Measurements from ENCODE around the gene FAM120A. TPM values are rescaled to one million over a fixed set of nuclear protein-coding genes. Genes with fewer than 3 reads are reported as not detected.

The FAM120A gene
- total RNA-seq, 2 experiments from 2014 or later = 116 to 117 TPM

DNA sequence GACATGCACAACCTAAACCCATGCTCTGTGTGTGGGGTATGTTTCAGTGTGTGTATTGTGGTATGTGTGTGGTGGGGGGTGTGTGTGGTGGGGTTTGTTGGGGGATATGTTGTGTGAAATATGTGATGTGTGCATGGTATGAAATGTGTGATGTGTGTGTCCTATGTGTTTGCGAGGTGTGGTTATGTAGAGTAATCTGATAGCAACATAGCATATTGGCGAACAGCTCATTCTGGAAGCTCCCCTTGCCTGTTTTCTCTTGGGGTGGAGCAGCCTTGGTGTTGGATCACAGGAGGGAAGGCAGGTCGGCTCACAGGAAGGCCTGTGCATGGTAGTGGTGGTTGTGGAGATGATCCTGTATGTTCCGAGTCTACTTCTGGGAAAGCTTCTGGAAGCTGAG, 89.5 kb downstream of the FAM120A start:
- POLR2A ChIA-PET = no interaction called here
- DNase-seq (no peak), ATAC-seq (ENCODE audit: low read depth) (no peak)
- Mint-ChIP-seq H3K27me3 (no peaks in the 10 kb centered on the region), H3K27ac (peak overlapping the region; percentile 45), H3K36me3 (peaks cover 13% of the 10 kb centered on the region), H3K9me3 (no peaks in the 10 kb centered on the region), H3K4me1 (peaks cover 2% of the 10 kb centered on the region), H3K4me3 (no peak overlapping the region)

DNA sequence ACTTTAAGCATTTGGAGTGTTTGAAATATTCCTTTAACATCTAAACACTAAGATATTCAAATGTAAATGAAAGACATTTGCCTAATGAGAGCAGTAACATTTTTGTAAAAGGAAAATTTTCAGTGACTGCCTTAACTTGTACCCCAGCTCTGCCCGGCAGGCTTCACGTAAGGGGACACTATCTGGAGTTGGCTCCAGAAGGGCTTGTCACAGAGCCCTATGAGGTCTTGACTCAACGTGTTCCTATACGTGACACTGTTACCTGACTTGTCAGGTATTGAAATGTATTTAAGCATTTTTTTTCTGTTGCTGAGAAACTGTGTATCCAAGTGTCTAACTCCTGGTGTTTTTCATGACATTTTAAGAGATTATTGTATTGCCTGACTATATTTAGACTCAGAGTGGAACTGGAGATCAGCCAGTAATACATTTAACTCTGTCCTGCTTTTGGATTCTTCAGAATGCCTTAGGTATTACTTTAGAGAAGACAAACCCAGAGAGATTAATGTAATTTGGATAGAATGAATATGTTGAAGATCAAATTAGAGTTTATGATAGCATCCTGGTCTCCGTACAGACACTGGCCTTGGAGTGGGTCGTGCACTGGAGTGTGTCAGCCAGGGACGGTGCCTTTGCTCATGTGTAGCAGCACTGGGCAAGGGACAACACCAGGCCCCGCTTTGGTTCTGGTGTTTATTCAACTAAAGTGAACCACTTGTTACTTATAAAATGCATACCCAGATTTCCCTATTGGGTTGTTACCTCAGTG, 90.3 kb downstream of the FAM120A start:
- H3K27ac Mint-ChIP-seq = no peak overlapping the region
- no peak overlapping the region for H3K4me3 Mint-ChIP-seq
- POLR2A ChIA-PET = no interaction called here
- H3K4me1 Mint-ChIP-seq = peaks cover 2% of the 10 kb centered on the region
- H3K9me3 Mint-ChIP-seq = no peaks in the 10 kb centered on the region
- ATAC-seq (ENCODE audit: low read depth) (no peak), DNase-seq (no peak)
- H3K36me3 Mint-ChIP-seq = peaks cover 13% of the 10 kb centered on the region
- H3K27me3 Mint-ChIP-seq = no peaks in the 10 kb centered on the region

DNA sequence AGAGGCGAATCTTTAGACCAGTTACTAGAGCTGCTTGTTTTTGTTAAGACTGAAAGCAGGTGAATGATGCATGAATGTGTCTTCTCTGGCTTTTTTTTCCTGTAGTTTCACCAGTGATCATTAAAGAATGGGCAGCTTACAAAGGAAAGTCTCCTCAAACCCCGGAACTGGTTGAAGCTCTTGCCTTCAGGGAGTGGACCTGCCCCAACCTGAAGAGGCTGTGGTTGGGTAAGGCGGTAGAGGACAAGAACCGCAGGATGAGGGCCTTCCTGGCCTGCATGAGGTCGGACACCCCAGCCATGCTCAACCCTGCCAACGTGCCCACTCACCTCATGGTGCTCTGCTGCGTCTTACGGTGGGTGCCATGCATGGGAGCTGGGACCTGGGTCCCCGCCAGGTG, 91.6 kb downstream of the FAM120A start:
- Mint-ChIP-seq H3K4me3 (no peak overlapping the region), H3K27me3 (no peaks in the 10 kb centered on the region), H3K4me1 (peaks cover 4% of the 10 kb centered on the region), H3K27ac (no peak overlapping the region), H3K36me3 (peaks cover 17% of the 10 kb centered on the region), H3K9me3 (no peaks in the 10 kb centered on the region)
- POLR2A ChIA-PET = no interaction called here
- ATAC-seq (ENCODE audit: low read depth) (no peak), DNase-seq (no peak)

DNA sequence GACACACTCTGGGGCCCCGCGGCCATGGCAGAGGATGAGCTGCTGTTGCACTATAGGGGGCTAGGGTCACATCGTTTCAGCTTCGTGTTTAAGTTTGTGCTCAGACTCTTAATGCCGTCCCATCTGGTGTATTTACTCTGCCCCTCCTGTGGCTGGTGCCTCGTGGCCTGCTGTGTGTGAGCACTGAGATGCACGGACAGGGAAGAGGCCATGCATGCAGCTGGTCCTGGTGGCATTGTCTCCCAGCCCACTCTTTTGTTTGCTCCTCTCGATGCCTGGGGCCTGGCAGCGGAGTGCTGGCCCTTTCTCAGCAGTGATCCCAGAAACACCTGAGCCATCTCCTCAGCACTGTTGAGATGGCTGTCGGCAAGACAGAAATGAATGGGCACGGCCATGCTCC, 94.9 kb downstream of the FAM120A start:
- no peak for DNase-seq
- H3K27ac Mint-ChIP-seq = no peak overlapping the region
- POLR2A ChIA-PET = no interaction called here

DNA sequence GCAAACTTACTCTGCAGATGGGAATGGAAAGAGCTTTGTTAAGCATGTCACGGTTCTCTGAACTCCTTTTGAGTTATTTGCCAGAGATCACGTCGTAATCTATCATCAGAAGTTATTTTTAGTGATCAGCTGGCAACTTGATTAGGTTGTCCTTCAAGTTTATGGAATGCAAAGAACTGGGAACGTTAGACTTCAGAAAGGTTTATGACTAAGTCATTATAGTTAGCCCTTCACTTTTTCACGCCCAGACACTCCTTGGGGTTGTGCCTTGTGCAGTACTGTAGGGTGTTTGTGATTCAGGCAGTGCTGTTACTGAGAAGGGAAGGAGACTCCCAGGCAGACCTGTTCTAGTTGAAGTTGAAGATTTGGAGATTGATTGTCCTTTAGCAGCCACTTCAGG, 98.1 kb downstream of the FAM120A start:
- DNase-seq (no peak), ATAC-seq (ENCODE audit: low read depth) (no peak)
- Mint-ChIP-seq H3K4me3 (no peak overlapping the region), H3K4me1 (peaks cover 2% of the 10 kb centered on the region), H3K9me3 (no peaks in the 10 kb centered on the region), H3K36me3 (peaks cover 21% of the 10 kb centered on the region), H3K27me3 (no peaks in the 10 kb centered on the region), H3K27ac (no peak overlapping the region)
- POLR2A ChIA-PET = interaction anchor here (1.0 kb wide), 2 partner anchors 17 to 26 kb away, joined by 3 read pairs; partner anchors contain the start of gene PHF2

More for the DNA sequence above, 94.9 kb downstream of the FAM120A start:
- no peak for ATAC-seq (ENCODE audit: low read depth)
- Mint-ChIP-seq H3K27me3 (no peaks in the 10 kb centered on the region), H3K36me3 (peaks cover 17% of the 10 kb centered on the region), H3K4me1 (peaks cover 2% of the 10 kb centered on the region), H3K4me3 (no peak overlapping the region), H3K9me3 (no peaks in the 10 kb centered on the region)

DNA sequence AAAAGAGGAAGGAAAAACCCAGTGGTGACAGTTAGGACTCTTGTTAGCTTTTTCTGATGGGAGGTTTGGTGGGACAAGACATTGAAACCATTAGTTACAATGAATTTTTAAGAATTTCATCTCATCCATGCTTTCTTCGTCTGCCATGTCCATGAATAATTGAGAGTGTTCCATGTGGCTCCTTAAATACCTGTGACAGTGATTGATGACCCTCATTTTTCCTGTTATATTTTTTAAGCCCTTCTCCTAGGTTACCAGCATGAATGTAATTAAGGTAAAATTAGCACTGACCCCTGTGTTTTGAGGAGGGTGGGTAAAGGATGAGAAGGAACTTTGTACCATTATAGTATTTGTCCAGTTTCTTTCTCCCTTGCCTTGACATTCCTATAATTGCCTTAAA, 101.4 kb downstream of the FAM120A start:
- no peak overlapping the region for H3K27ac Mint-ChIP-seq
- DNase-seq (no peak), ATAC-seq (ENCODE audit: low read depth) (no peak)
- no peaks in the 10 kb centered on the region for H3K27me3 Mint-ChIP-seq
- H3K9me3 Mint-ChIP-seq = no peaks in the 10 kb centered on the region
- H3K4me3 Mint-ChIP-seq = no peak overlapping the region
- POLR2A ChIA-PET = no interaction called here
- H3K4me1 Mint-ChIP-seq = no peaks in the 10 kb centered on the region
- H3K36me3 Mint-ChIP-seq = peaks cover 16% of the 10 kb centered on the region

DNA sequence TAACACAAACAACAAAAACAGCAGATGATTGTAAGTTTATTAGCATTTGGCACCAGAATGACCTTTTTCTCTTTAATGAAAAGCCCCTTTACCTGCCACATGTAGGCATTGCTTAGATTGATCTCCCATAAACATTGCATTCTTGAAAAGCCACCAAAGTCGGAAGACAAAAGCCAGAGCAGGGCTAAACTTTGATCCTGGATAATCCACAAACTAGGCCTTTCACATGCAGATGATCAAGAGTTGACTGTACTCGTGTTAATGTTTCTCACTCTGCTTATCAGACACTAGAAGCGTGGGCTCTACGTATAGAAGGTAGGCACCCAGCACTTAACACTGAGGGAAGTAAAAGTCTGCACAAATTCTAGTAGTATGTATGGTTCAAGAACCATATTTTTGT, 103.9 kb downstream of the FAM120A start:
- no peaks in the 10 kb centered on the region for H3K4me1 Mint-ChIP-seq
- no peak overlapping the region for H3K27ac Mint-ChIP-seq
- ATAC-seq (ENCODE audit: low read depth) = no peak
- H3K36me3 Mint-ChIP-seq = peaks cover 16% of the 10 kb centered on the region
- no peaks in the 10 kb centered on the region for H3K9me3 Mint-ChIP-seq
- DNase-seq = no peak
- no peaks in the 10 kb centered on the region for H3K27me3 Mint-ChIP-seq
- no peak overlapping the region for H3K4me3 Mint-ChIP-seq
- POLR2A ChIA-PET = interaction anchor here (1.5 kb wide), 1 partner anchor 11 kb away, joined by 4 read pairs; no protein-coding TSS in a partner anchor

DNA sequence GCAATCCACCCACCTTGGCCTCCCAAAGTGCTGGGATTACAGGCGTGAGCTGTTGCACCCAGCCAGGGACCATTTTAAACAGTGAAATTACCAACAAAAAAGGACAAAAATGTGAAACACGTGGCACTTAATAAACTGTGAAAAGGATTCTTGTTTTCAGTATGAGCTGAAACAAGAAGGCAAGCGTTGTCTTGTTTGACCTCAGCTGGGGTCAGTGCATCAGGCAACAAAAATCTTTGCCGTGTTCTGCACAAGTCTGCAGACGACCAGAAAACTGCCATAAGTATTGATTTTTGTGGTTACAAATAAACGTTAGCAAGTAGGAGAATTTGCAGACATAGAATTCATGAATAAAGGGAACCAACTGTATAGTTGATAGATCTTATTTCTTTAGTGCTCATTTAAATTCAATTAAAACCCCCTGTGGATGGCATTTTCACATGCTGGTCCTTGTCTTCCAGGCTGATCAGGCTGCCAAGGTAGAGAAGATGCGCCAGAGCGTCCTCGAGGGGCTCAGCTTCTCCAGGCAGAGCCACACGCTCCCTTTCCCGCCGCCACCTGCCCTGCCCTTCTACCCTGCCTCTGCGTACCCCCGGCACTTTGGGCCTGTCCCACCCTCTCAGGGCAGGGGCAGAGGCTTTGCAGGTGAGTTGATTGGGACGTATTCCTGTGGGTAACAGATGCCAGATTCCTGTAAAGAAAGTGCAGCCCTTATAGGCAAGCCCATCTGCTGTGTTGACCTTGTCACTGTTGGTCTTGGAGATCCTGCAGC, 106.1 kb downstream of the FAM120A start:
- Mint-ChIP-seq H3K4me3 (no peak overlapping the region), H3K9me3 (no peaks in the 10 kb centered on the region), H3K27ac (no peak overlapping the region), H3K4me1 (no peaks in the 10 kb centered on the region), H3K36me3 (peaks cover 14% of the 10 kb centered on the region), H3K27me3 (no peaks in the 10 kb centered on the region)
- DNase-seq (no peak), ATAC-seq (ENCODE audit: low read depth) (no peak)
- POLR2A ChIA-PET = interaction anchor here (0.7 kb wide), 1 partner anchor 105 kb away, joined by 6 read pairs; no protein-coding TSS in a partner anchor

DNA sequence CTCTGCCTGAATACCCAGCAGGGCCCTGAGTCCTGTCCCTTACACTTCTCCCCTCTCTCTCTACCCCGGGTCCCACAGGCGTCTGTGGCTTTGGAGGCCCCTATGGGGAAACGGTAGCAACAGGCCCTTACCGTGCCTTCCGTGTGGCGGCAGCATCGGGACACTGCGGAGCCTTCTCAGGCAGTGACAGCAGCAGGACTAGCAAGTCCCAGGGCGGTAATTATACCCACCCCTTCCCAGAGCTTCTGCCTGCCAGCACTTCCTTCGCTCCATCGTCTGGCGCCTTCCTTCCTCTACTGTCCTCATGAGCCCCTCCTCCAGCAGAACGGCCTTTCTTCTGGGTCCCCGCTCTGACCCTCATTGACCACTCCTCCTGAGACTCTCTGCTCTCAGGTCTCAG, 107.0 kb downstream of the FAM120A start:
- Mint-ChIP-seq H3K36me3 (peaks cover 17% of the 10 kb centered on the region), H3K27me3 (no peaks in the 10 kb centered on the region), H3K9me3 (no peaks in the 10 kb centered on the region), H3K4me1 (no peaks in the 10 kb centered on the region), H3K27ac (no peak overlapping the region), H3K4me3 (no peak overlapping the region)
- DNase-seq (no peak), ATAC-seq (ENCODE audit: low read depth) (no peak)
- POLR2A ChIA-PET = no interaction called here

DNA sequence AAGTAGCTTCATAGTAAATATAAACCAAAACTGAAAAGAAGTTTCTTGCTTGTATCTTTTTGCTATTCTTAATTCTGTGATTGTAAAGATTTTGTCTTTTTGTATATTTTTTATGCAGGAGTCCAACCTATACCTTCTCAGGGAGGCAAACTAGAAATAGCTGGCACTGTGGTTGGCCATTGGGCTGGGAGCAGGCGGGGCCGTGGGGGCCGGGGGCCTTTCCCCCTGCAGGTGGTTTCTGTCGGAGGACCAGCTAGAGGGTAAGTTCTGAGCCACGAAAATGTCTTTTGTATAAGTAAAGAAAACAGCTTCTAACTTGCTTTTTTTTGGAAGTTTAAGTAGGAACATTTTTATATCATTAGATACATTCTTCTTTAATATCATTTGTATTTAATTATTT, 109.5 kb downstream of the FAM120A start:
- H3K4me3 Mint-ChIP-seq = no peak overlapping the region
- H3K4me1 Mint-ChIP-seq = peaks cover 2% of the 10 kb centered on the region
- DNase-seq = no peak
- POLR2A ChIA-PET = no interaction called here
- H3K27ac Mint-ChIP-seq = no peak overlapping the region
- H3K9me3 Mint-ChIP-seq = no peaks in the 10 kb centered on the region
- peaks cover 17% of the 10 kb centered on the region for H3K36me3 Mint-ChIP-seq
- ATAC-seq (ENCODE audit: low read depth) = no peak
- no peaks in the 10 kb centered on the region for H3K27me3 Mint-ChIP-seq

DNA sequence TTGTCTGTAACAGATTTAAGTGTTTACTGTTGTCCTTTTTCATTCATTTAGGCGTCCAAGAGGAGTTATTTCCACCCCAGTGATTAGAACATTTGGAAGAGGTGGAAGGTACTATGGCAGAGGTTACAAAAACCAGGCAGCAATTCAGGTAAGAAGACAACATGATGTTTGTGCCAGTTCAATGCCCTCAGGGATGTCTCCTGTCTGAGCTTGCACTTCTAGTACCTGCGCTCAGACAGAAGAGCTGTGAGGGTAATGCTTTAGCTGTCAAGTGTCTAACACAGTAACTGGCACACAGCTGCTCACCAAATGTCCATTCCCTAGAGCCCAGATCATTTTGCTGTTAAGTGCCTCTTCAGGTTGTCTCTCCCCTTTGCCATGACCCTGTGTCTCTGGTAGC, 110.7 kb downstream of the FAM120A start:
- no peaks in the 10 kb centered on the region for H3K9me3 Mint-ChIP-seq
- DNase-seq (no peak), ATAC-seq (ENCODE audit: low read depth) (no peak)
- no peak overlapping the region for H3K4me3 Mint-ChIP-seq
- peaks cover 14% of the 10 kb centered on the region for H3K36me3 Mint-ChIP-seq
- H3K27me3 Mint-ChIP-seq = no peaks in the 10 kb centered on the region
- POLR2A ChIA-PET = no interaction called here
- H3K4me1 Mint-ChIP-seq = peaks cover 7% of the 10 kb centered on the region
- H3K27ac Mint-ChIP-seq = no peak overlapping the region

DNA sequence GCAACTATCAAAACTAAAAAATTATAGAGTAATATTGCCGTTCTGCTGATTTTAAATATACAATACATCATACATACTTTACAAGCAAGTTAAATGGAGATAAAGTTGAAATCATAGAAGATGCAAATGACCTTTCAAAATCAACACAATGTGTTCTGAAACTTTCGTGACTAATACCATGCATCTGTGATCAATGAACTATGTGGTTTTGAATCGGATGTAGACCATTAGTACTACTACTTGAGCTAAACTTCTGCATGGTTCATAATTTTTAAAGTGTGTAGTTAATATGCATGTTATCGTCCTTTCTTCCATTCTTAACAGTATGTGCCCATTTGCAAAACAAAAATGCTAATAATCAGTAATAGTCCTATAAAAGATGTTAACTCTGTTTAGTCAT, 113.6 kb downstream of the FAM120A start:
- Mint-ChIP-seq H3K4me1 (peaks cover 9% of the 10 kb centered on the region), H3K4me3 (no peak overlapping the region), H3K27ac (no peak overlapping the region), H3K36me3 (peaks cover 11% of the 10 kb centered on the region), H3K9me3 (no peaks in the 10 kb centered on the region), H3K27me3 (no peaks in the 10 kb centered on the region)
- ATAC-seq (ENCODE audit: low read depth) (no peak), DNase-seq (no peak)
- POLR2A ChIA-PET = interaction anchor here (1.1 to 2.3 kb wide), 2 partner anchors 17 to 470 kb away, joined by 3 to 8 read pairs; no protein-coding TSS in a partner anchor

DNA sequence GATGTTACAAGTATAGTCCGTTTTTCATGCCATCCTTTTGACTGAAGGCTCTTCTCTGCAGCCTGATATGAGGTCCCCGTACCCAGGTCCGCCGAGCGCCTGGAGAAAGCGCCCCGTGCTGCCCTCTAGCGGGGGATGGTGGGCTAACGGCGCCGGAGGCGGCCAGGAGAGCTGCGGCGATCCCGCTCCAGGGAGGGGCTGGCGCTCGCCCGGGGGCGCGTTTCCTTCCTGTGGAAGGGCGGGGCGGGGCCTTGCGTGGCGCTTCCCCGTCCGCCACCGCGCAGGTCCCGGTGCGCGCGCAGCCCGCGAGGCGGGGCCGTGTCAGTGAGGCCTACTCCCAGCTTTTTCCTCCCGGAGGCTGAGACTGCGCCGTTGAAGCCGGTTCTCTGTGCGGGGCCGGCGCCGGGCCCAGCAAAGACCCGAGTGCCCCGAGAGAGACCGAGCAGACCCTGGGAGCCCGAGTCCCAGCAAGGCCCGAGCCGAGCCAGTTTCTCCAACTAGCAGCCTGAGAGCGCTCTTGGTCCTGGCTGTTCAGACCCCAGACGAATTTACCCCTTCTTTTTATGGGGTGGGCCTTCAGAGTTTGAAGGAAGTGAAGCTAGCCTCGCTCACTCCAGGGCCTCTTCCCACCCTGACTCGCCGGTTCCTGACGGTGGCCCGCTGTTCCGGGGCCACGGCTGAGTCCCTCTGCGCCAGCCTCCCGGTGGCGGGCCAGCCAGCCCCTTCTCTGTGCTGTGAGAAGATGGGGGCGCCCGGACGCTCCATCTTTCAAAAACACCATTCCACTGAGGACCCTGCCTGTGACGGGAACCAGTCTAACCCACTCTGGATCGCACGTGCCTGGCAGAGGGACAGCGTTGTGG, 115.2 kb downstream of the FAM120A start:
- Mint-ChIP-seq H3K27ac (peak overlapping the region; percentile 92), H3K4me3 (peak overlapping the region; percentile 89), H3K4me1 (peaks cover 9% of the 10 kb centered on the region), H3K36me3 (peaks cover 16% of the 10 kb centered on the region), H3K9me3 (peaks cover 10% of the 10 kb centered on the region), H3K27me3 (no peaks in the 10 kb centered on the region)
- ATAC-seq (ENCODE audit: low read depth) (peak; percentile 94), DNase-seq (peak; percentile 100)
- POLR2A ChIA-PET = interaction anchor here (0.5 to 2.3 kb wide), 20 partner anchors 9 to 612 kb away, joined by 3 to 31 read pairs (median 4); partner anchors contain the start of genes FAM120AOS, NINJ1 and PHF2
